H7 (cell line): ENCODE results near the gene ZNF567. TPM values are rescaled to one million over a fixed set of nuclear protein-coding genes. Genes with fewer than 3 reads are reported as not detected.
"Not testable (repeated sequence)": the region's sequence is repeated elsewhere in the genome, so short reads cannot be mapped to it uniquely, and the experiment has no call there.

ENCODE experiments used
- DNase-seq: peaks from one replicate; pipeline ENCODE4 v3.0.0; 2012
- H3K27me3 ChIP-seq: 2 replicates; pipeline ENCODE4 v1.6.0; 2011; ENCODE audit warnings: mild to moderate bottlenecking, low read length; ENCODE audit not compliant: control insufficient read depth, insufficient read depth
- H3K36me3 ChIP-seq: replicated peaks from 2 replicates; pipeline ENCODE4 v1.5.1; 2011; ENCODE audit warnings: low read length; ENCODE audit not compliant: control insufficient read depth, insufficient read depth
- H3K4me3 ChIP-seq: 2 replicates; pipeline ENCODE4 v1.5.1; 2011; ENCODE audit warnings: low read depth, mild to moderate bottlenecking, control low read depth, low read length, moderate library complexity; ENCODE audit not compliant: insufficient read depth
- total RNA-seq: library from RNA; depleted of rRNA; stranded (reverse); fragments of >200 nt; shearing (Covaris generic); gene quantifications from 2 replicates; pipeline ENCODE4 v1.2.3, GENCODE V29; 2014; rRNA removed

Gene ZNF567
- total RNA-seq, 1 experiment from 2014 or later = 5.5 TPM

- no peak for DNase-seq
- H3K27me3 ChIP-seq = no peaks in the 10 kb centered on the region
- no peak overlapping the region for H3K4me3 ChIP-seq
- peaks cover 20% of the 10 kb centered on the region for H3K36me3 ChIP-seq
Observed at GRCh38 chr19:36719687-36720556, 32.5 kb downstream of the ZNF567 start.

GRCh38 chr19:36736166-36736565 lies 48.8 kb downstream of the ZNF567 start:
- DNase-seq, H3K36me3 ChIP-seq, H3K4me3 ChIP-seq, H3K27me3 ChIP-seq: not testable (repeated sequence)

GRCh38 chr19:36745870-36746269 lies 58.5 kb downstream of the ZNF567 start:
- H3K36me3 ChIP-seq = peaks cover 24% of the 10 kb centered on the region
- H3K27me3 ChIP-seq = no peaks in the 10 kb centered on the region
- H3K4me3 ChIP-seq = no peak overlapping the region
- DNase-seq = no peak

GRCh38 chr19:36747750-36748149 lies 60.3 kb downstream of the ZNF567 start:
- H3K36me3 ChIP-seq = peaks cover 24% of the 10 kb centered on the region
- DNase-seq = no peak
- no peaks in the 10 kb centered on the region for H3K27me3 ChIP-seq
- H3K4me3 ChIP-seq = no peak overlapping the region

- H3K27me3 ChIP-seq = no peaks in the 10 kb centered on the region
- no peak overlapping the region for H3K4me3 ChIP-seq
- peaks cover 25% of the 10 kb centered on the region for H3K36me3 ChIP-seq
- DNase-seq = no peak
Observed at GRCh38 chr19:36748431-36749275, 61.2 kb downstream of the ZNF567 start.

- DNase-seq, H3K27me3 ChIP-seq, H3K4me3 ChIP-seq: not testable (repeated sequence)
- peaks cover 25% of the 10 kb centered on the region for H3K36me3 ChIP-seq
Observed at GRCh38 chr19:36749613-36750012, 62.2 kb downstream of the ZNF567 start.

GRCh38 chr19:36750066-36750691 lies 62.8 kb downstream of the ZNF567 start:
- no peaks in the 10 kb centered on the region for H3K27me3 ChIP-seq
- H3K4me3 ChIP-seq = no peak overlapping the region
- peaks cover 25% of the 10 kb centered on the region for H3K36me3 ChIP-seq

More at GRCh38 chr19:36750066-36750691, 62.8 kb downstream of the ZNF567 start:
- no peak for DNase-seq

Other genes starting within 250 kb of the ZNF567 start
- 6.6 and 13.6 TPM in 2 replicates for gene ZNF566, start 198.1 kb upstream of the ZNF567 start, total RNA-seq
- gene ZNF260, start 159.3 kb upstream of the ZNF567 start, total RNA-seq = 15.8 and 21.5 TPM in 2 replicates
- gene ZNF529, start 114.3 kb upstream of the ZNF567 start, total RNA-seq = 6.0 and 8.2 TPM in 2 replicates
- 6.2 and 14.1 TPM in 2 replicates for gene ZNF382, start 82.3 kb upstream of the ZNF567 start, total RNA-seq
- 5.3 and 5.9 TPM in 2 replicates for gene ZNF461, start 20.8 kb upstream of the ZNF567 start, total RNA-seq
- gene ZNF850, start 85.2 kb downstream of the ZNF567 start, total RNA-seq = 6.1 and 8.9 TPM in 2 replicates
- 1.8 and 3.0 TPM in 2 replicates for gene ZNF790, start 150.8 kb downstream of the ZNF567 start, total RNA-seq
- 3.0 and 3.3 TPM in 2 replicates for gene ZNF345, start 163.3 kb downstream of the ZNF567 start, total RNA-seq
- gene ZNF829, start 228.7 kb downstream of the ZNF567 start, total RNA-seq = not detected in 2 replicates
- gene ZNF568, start 228.7 kb downstream of the ZNF567 start, total RNA-seq = 0.24 and 0.70 TPM in 2 replicates